ENCODE results near the gene CAVIN3.

CAVIN3 gene

DNA sequence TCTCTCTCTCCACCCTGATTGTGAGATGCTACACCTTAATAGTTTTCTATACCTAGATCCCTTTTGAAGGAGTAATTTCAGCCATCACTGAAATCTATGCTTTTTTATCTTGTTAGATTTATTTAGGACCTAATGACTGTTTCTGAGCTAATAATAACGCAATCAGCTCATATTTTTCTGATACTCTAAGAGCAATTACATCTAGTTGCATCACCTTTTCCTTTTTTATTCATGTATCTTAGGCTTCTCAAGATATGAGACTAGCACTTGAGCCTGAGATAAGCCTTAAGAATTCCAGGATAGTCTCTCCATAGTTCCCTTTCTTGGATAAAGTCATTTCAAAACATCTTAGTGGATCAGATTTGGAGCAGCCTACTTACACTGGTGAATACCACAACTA lies 25.1 kb upstream of the CAVIN3 start:
- DNase-seq (ENCODE audit: low read depth): no peak
- TF ChIP-seq, protein P1, sequence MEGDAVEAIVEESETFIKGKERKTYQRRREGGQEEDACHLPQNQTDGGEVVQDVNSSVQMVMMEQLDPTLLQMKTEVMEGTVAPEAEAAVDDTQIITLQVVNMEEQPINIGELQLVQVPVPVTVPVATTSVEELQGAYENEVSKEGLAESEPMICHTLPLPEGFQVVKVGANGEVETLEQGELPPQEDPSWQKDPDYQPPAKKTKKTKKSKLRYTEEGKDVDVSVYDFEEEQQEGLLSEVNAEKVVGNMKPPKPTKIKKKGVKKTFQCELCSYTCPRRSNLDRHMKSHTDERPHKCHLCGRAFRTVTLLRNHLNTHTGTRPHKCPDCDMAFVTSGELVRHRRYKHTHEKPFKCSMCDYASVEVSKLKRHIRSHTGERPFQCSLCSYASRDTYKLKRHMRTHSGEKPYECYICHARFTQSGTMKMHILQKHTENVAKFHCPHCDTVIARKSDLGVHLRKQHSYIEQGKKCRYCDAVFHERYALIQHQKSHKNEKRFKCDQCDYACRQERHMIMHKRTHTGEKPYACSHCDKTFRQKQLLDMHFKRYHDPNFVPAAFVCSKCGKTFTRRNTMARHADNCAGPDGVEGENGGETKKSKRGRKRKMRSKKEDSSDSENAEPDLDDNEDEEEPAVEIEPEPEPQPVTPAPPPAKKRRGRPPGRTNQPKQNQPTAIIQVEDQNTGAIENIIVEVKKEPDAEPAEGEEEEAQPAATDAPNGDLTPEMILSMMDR (IDR thresholded peaks at IDR 0.05; ENCODE audit: control insufficient read depth, insufficient read depth, low read depth, low read length, missing control alignments): no peak
- no peak overlapping the region for H3K4me3 ChIP-seq (ENCODE audit: control insufficient read depth, low read depth, low read length)

DNA sequence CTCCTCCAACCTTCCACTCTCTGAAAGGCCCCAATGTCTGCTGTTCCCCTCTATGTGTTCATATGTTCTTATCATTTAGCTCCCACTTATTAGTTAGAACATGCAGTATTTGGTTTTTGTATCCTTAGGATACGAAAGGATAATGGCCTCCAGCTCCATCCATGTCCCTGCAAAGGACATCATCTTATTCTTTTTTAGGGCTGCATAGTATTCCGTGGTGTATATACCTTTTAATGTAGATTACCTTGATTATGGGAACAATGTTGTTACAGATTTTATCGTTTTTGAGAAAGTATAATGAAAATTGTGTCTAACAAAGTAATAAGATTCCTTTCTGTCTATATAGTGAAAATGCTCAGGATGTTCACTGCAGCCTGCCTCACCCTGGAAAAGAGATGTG lies 16.0 kb upstream of the CAVIN3 start:
- no peak overlapping the region for H3K4me3 ChIP-seq (ENCODE audit: control insufficient read depth, low read depth, low read length)
- no peak for DNase-seq (ENCODE audit: low read depth)
- TF ChIP-seq, protein P1 (IDR thresholded peaks at IDR 0.05; ENCODE audit: control insufficient read depth, insufficient read depth, low read depth, low read length, missing control alignments): no peak

DNA sequence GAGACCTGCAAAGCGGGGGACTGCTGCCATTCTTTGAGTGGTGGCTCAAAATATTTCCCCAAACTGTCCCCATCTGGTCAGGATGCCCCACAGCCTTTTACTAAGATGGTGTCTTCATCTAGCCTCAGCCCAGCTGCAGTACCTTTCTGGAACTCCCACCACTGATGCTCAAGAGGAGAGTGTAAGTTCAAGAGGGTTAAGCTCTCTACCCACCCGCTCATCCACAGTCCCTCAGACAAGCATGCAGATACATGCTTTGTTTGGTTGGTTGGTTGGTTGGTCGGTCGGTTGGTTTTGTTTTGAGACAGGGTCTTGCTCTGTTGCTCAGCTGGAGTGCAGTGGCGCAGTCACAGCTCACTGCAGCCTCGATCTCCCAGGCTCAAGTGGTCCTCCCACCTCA lies 14.5 kb upstream of the CAVIN3 start:
- TF ChIP-seq, protein P1 (IDR thresholded peaks at IDR 0.05; ENCODE audit: control insufficient read depth, insufficient read depth, low read depth, low read length, missing control alignments): no peak
- H3K4me3 ChIP-seq (ENCODE audit: control insufficient read depth, low read depth, low read length): no peak overlapping the region
- no peak for DNase-seq (ENCODE audit: low read depth)

DNA sequence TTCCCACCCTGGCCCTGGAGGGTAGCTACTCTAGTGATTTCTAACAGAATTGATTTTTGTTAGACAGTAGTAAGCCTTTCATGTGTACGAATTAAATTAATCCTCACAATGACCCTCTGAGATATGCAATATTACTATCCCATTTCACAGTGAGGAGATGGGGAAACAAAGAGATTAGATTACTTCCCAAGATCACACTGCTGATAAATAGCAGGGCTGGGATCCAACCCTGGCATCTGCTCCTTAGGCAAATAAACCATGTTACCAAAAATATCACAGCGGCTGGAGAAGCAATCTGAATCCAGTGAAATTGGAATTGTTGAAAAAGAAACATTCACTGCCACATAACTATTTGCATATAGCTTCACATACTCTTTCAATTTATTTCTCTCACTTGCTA lies 12.8 kb upstream of the CAVIN3 start:
- H3K4me3 ChIP-seq (ENCODE audit: control insufficient read depth, low read depth, low read length): no peak overlapping the region
- TF ChIP-seq, protein P1 (IDR thresholded peaks at IDR 0.05; ENCODE audit: control insufficient read depth, insufficient read depth, low read depth, low read length, missing control alignments): no peak
- no peak for DNase-seq (ENCODE audit: low read depth)

DNA sequence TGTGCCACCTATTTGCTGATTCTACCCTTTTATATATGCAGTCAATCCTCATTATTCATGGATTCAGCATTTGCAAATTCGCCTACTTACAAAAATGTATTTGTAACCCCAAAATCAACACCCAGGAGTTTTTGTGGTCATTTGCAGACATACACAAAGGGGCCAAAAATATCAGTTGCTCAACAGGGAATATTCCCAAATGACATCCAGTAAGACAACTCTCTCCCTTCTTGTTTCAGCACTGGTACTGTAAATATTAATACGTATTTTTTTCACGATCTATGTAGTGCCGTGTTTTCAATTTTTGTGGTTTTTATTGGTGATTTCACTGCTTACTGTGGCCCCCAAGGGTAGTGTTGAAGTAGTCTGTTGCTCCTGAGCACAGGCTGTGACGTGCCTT lies 11.8 kb upstream of the CAVIN3 start:
- DNase-seq (ENCODE audit: low read depth): no peak
- TF ChIP-seq, protein P1 (IDR thresholded peaks at IDR 0.05; ENCODE audit: control insufficient read depth, insufficient read depth, low read depth, low read length, missing control alignments): no peak
- no peak overlapping the region for H3K4me3 ChIP-seq (ENCODE audit: control insufficient read depth, low read depth, low read length)

DNA sequence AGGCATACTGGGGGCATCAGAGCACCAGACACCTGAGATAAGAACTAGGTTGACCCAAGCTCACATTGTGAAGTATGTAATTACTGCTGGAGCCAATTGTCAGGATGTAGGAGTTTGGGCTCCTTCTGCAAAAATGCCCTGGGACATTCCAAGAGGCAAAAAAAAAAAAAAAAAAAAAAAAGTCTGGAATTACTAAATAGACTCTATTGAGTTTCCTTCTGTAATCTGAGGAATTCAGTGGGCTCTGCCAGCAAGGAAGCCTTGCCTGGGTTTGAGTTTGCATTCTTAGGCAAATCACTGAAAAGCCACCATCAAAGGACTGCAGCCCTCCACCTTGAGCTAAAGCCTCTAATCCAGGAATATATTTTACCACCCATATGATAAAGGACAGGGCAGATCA lies 8.0 kb upstream of the CAVIN3 start:
- DNase-seq (ENCODE audit: low read depth): no peak
- TF ChIP-seq, protein P1 (IDR thresholded peaks at IDR 0.05; ENCODE audit: control insufficient read depth, insufficient read depth, low read depth, low read length, missing control alignments): no peak
- H3K4me3 ChIP-seq (ENCODE audit: control insufficient read depth, low read depth, low read length): no peak overlapping the region

DNA sequence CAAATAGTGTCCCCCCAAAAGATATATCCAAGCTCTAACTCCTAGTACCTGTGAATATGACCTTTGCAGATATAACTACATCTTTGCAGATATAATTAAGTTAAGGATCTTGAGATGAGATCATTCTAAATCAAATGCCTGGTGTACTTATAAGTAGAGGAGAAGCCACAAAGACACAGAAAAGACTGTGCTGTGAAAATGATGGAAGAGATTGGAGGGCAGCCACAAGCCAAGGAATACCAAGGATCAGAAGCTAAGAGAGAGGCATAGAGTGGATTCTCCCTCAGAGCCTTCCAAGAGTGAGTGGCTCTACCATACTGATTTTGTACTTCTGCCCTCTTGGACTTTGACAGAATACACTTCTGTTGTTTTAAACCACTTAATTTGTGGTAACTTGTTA lies 7.5 kb upstream of the CAVIN3 start:
- no peak for DNase-seq (ENCODE audit: low read depth)
- TF ChIP-seq, protein P1 (IDR thresholded peaks at IDR 0.05; ENCODE audit: control insufficient read depth, insufficient read depth, low read depth, low read length, missing control alignments): no peak
- no peak overlapping the region for H3K4me3 ChIP-seq (ENCODE audit: control insufficient read depth, low read depth, low read length)
